GM21360 (cell line): ENCODE measurements around the gene BCAS4.

ENCODE experiments used
- ATAC-seq: cut with Tn5 transposase; IDR thresholded peaks from one replicate; pipeline ENCODE4 v1.9.1; 2021; ENCODE audit warnings: mild to moderate bottlenecking, moderate library complexity; ENCODE audit not compliant: unreplicated experiment

Gene BCAS4

DNA sequence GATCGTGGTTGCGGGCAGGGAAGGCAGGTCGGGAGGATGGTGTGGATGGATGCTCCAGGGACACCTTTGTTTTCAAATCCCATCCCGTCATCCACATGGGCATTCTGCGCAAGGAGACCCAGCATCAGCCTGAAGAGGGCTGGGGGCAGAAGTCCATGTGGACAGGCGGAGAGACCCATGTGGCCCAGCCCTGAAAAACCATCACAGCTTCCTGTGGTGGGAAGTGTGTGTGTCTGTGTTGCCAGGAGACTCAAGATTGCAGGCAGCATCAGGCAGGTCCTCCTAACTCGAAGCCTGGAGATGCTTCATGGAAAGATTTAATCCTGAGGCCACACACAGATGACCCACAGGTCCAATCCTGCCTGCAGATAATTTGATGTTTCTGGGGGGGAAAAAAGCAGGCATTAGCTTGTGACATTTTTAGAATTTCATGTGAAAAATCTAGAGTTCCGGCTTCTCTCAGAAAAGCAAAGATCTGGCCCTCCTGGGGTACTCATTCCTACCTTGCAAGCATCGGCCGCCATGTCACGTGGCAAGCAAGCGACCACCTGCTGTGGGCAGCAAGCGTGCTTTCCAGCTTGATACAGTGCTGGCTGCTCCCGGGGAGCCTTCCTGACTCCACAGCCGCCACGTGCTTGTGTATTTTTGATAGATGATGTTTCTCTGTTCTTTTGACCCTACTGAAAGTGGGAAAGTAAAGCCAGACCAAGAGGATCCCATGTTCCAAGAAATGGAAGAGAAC lies 25.8 kb downstream of the BCAS4 start:
- ATAC-seq = no peak

DNA sequence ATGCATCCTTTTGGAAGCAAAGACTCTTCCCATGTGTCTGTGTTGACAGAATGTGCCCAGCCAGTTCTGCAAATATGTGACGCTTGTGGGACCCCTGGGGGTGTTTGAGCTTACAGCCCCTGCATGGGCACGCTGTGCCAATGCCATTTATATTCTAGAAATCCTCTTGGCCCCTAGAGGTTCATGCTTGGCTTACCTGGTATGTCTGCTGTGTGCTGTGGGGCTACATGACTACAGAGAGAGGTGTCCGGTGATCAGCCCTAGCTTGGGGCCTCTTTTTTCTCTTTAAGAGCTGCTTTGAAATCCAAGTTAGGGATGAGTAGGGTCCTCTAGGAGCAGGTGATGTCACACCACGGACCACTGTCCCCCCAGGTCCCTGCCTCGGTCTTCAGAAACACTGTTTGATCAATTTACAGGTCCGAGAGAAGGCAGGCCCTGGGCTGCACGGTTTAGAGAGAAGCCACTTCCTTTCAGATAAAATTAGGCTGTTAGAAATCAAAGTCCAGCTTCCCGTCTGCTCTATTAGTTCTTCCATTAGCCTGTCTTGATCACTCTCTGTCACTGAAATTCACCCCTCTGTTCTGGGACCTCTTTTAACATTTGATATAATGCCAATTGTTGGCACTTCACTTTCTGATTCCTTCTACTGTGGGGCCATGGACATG lies 26.5 kb downstream of the BCAS4 start:
- no peak for ATAC-seq

DNA sequence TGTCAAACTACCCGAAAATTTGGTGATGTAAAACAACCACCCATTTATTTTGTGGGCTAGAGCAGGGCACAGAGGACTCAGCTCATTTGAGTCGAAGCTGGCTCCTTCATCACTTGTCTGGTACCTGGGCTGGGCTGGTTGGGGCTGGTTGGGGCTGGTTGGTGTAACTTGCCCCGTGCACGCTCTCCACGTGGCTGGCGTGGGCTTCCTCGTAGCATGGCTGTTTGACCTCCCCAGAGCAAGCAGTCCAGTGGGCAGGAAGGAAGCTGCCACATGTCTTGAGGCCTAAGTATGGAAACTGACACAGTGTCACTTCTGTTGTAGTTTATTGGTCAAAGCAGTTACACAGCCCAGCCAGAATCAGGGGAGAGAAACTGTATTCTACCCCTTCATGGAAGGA lies 27.1 kb downstream of the BCAS4 start:
- no peak for ATAC-seq

DNA sequence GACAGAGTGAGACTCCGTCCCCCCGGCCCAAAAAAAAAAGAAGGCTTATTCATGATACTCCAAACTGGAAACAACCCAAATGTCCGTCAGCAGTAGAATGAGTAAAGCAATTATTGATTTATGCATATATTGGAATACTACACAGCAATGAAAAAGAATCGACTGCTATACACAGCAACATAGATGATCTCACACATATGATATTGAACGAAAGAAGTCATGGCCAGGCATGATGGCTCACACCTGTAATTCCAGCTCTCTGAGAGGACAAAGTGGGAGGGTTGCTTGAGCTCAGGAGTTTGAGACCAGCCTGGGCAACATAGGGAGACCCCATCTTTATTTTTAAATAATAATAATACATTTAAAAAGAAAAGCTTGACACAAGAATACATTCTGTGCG lies 28.5 kb downstream of the BCAS4 start:
- ATAC-seq = no peak

DNA sequence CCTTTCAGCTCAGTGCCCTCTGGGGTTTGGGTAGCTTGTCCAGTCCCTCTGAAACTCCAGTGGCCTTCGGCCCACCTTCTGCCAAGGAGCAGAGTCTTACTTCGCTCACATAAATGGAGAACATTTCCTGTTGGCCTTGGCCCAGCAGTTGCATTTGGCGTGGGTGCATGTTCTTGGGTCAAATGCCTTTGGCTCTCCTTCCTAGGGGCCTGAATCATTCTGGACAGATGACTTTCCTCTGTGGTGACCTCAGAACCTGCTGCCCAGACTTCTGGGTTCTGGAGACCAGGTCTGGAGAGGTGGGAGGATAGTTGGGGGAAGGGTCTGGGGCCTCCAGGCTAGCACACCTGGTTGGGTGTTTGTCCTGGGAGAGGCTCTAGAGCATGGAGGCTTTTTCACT lies 29.3 kb downstream of the BCAS4 start:
- ATAC-seq = no peak

DNA sequence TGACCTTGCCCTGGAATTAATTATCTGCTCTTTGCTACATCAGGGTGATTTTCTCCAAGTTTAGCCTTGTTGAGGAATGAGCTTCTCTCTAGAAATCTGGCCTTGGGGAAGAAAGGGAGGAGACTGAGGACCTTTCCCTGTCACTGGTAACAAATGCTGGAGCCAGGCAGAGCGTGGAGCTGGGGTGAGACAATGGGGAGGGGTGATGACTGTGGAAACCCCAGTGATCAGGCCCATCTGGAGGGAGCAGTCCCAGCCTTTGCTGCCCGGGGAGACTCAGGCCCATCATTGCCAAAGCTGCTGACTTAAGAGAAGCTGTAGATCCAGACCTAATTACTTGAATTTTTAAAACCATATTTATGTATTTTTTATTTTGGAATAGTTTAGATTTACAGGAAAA lies 31.3 kb downstream of the BCAS4 start:
- ATAC-seq = no peak

DNA sequence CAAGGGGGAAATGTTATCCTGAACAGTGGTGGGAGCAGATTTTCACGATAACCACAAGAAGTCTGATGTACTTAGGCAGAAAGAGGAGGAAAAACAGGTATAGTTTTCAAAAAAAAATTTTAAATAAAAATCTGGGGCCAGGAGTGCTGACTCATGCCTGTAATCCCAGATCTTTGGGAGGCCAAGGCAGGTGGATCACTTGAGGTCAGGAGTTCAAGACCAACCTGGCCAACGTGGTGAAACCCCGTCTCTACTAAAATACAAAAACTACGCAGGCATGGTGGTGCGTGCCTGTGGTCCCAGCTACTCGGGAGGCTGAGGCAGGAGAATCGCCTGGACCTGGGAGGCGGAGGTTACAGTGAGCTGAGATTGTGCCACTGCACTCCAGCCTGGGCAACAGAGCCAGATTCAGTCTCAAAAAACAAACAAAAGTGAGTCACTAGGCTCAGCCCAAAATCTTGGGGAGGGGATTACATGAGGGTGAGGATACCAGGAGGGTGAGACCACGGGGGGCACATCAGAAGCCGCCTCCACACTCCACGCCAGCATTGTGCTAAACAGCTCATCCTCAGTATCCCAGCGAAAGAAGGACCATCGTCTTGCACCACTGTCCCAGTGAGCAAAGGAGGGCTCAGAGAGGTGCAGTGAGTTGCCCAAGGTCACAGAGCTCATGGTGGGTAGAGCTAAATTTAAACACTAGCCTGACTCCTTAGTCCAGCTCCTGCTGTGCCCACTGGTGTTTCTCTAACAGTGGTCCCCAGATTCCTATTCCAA lies 33.7 kb downstream of the BCAS4 start:
- ATAC-seq = no peak

DNA sequence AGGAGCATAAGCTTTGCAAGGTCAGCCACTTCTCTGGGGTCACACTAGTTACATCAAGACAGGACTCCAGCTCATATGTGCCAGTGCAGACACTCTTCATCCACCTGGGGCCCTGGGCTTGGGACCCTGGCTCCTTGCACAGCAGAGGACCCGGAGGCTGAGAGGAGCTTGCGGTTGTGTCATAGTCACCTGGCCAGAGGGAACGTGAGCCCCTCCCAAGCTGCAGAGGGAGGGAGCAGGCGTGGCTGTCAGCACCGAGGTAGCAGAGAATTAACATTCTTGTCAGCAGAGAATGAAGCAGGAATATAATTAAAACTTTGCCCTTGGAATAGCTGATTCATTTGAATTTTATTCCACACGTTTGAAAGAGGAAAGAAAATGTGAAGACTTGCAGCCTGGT lies 36.8 kb downstream of the BCAS4 start:
- no peak for ATAC-seq

DNA sequence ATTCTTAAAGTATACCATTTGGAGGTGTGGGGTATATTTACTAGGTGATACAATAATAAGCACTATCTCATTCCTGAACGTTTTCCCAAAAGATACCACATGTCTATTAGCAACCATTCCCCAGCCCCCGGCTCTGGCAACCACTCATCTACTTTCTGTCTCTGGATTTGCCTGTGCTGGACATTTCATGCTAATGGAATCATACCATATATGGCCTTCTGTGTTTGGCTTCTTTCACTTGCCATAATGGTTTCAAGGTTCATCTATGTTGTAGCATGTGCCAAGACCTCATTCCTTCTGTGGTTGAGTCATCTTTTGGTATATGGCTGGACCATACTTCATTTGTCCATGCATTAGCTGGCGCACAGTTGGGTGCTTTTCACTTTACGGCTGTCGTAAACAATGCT lies 39.7 kb downstream of the BCAS4 start:
- ATAC-seq = no peak

DNA sequence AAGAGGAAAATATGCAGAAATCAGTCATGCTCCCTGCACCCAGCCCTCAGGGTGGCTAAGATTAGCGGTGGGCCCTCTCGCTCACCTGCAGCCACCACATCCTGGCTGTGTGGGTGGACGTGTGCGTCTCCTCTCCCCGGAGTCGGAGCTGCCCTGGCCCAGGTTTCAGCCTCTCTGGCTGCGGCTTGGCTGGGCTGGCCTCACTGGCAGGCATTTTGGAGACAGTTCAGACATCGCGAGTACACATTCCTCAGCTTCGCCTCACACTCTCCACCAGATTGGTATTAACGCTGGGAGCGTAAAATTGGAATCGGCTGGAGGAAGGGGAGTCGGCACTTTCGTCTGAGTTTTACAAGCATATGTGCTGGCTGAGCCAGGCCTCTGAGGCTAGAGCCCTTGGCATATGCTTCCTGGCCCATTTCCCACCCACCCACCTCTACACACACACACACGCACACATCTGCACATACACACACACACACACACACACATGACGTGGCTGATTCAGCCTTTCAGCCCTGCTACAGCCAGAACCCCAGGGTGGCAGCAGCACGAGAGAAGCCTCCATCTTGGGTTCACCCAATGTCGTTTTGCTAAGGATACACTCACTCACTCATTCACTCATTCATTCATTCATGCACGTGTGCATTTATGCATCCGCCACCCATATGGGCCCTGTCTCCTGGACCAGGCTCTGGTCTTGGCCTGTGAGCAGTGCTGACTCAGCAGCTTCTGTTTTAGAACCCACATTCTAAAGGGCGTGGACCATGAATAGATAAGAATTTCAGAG lies 42.9 kb downstream of the BCAS4 start:
- no peak for ATAC-seq

DNA sequence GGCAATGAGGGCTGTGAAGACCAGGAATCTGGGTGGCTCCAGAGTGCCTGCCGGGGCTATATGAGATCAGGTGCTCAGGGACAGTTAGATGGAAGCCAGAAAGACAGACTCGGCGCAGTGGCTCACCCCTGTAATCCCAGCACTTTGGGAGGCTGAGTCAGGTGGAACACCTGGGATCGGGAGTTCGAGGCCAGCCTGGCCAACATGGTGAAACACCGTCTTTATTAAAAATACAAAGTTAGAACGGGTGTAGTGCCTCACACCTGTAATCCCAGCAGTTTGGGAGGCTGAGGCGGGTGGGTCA lies 43.4 kb downstream of the BCAS4 start:
- no peak for ATAC-seq

DNA sequence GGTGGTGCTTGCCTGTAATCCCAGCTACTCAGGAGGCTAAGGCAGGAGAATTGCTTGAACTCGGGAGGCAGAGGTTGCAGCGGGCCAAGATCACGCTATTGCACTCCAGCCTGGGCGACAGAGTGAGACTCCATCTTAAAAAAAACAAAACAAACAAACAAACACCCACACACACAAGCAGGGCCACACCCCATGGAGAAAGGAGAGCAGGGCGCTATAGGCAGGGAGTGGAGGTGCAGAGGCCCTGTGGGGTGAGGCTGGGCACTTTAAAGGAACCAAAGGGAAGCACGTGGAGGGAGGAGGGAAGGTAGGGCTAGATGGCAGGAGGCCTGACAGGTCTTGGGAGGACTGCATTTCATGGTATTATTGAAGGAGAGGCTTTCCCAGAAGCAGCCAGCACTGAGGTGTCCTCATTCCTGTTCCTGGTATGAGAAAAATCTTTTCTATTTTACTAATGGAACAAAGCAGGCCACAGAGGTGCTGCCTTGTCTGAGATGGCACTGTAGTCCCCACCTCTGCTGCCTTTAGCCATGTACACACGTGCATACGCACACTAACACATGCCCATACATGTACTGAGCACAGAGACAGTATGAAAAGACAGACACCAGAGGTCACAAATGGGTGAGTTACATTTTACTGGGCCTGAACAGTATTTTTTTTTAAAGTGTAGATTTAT lies 44.0 kb downstream of the BCAS4 start:
- ATAC-seq = no peak

DNA sequence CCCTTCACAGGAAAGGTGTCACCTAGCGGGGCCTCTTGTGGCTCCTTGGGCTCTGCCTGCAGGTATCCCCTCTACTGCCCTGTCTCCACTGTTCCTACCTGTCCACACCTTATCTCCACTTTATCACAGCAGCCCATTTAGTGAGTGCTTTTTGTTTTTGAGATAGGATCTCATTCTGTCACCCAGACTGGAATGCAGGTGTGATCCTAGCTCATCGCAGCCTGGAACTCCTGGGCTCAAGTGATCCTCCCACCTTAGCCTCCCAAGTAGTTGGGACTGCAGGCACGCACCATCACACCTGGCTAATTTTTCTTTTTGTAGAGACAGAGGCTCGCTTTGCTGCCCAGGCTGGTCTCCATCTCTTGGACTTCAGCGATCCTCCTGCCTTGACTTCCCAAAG lies 48.0 kb downstream of the BCAS4 start:
- ATAC-seq = no peak

DNA sequence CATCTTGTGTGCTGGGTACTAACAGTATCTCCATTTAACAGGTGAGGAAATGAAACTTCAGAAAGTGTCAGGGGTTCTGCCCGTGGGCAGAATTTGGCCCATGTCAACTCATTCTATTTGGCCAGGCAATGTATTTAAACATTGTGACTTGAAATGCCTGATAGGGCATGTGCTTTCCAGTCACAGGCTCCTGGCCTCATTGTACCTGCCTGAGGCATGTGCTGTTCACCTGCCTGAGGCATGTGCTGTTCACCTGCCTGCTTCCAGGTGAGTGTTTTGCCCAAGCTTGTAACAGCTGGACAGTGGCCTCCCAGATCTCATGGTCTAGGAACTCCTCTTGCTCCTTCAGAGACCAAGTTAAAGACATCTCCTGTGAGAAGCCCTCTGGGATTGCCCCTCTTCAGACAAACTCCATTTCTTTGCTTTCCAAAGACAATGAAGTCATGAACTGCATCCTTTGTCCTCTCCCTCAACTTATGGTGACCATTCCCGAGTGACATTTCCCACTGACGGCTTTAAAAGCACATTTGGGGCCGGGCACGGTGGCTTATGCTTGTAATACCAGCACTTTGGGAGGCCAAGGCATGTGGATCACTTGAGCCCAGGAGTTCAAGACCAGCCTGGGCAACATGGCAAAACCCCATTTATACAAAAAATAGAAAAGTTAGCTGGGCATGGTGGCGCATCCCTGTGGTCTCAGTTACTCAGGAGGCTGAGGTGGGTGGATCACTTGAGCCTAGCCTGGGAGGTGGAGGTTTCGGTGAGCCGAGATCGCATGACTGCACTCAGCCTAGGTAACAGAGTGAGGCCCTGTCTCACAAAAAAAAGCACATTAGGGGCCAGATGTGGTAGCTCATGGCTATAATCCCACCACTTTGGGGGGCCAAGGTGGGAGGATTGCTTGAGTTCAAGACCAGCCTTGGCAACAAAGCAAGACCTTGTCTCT lies 48.7 kb downstream of the BCAS4 start:
- ATAC-seq = no peak

DNA sequence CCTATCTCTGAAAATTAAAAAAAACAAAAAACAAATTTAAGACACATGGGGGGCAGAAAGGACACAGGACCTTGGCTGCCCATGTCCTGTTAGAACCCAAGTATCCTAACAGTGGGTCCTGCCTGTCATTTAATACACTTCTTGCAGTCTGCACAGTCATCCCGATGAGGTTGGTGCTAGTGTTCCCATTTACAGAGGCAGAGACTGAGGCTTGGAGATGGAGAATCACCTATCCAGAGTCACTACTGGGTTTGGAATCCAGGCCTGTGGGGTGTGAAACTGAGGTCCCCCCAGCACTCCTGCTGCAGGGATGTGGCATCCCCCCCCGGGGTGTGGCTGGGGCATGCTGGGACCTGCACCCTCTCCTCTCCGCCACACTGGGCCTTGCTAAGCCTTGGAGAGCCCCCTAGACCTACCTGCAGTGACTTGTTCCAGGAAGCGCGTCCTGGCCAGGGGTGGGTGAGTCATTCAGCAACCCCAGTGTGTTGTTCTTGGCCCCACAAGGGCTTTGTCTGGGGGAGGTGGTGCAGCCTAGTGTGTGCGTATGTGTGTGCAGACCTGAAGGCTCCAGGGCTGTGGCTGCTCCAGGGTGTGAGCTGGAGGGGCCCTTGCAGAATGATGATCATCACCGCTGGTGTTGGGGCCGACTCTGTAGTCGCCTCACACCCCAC lies 49.7 kb downstream of the BCAS4 start:
- peak; percentile 87 for ATAC-seq

DNA sequence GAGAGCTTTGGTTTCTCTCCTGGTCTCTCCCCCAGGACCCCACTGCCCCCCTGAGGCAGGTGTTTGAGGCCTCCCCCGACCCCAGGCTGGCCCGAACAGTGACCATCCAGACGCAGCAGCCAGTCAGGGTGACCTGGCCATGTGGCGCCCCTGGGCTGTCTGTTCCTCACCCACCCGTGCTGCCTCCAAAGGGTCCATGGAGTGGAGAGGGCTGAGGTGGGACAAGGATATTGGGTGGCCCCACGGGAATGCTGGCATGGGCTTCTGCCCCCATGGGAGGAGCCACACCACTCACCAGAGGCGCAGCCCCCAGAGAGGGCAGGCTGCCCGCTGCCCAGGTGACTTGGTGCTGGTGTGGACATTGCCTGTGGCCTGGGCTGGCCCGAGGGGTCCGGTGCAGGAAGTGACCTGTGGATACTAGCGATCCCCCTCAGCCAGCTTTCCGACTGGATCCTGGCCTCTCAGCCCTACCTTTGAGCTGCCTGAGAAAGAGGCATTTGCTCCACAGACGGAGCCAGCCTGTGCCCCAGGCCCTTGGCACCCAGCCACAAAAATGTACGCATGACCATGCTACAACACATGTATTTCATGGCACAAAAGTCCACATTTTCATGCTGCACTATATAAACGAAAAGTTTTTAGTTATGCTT lies 50.8 kb downstream of the BCAS4 start:
- ATAC-seq = no peak

DNA sequence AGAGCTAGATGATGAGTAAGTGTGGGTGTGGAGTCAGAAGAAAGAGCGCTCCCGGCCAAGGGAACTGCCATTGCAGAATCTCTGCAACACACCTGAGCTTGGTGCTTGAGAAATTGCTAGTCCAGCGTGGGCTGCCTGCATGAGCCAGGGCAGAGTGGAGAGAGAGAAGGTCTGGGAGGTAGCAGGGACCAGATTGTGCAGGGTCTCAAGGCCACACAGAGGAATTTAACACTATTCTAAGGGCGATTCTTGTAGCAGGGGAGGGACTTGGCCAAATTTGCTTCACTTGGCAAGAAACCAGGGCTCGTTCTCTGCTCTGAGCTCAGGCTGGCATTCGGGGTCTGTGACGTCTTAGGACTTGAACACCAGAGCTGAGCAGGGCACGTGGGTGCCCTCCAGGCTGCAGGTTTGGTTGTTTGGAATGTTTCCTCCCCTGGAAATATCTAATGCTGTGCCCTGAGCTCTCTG lies 53.5 kb downstream of the BCAS4 start:
- no peak for ATAC-seq

DNA sequence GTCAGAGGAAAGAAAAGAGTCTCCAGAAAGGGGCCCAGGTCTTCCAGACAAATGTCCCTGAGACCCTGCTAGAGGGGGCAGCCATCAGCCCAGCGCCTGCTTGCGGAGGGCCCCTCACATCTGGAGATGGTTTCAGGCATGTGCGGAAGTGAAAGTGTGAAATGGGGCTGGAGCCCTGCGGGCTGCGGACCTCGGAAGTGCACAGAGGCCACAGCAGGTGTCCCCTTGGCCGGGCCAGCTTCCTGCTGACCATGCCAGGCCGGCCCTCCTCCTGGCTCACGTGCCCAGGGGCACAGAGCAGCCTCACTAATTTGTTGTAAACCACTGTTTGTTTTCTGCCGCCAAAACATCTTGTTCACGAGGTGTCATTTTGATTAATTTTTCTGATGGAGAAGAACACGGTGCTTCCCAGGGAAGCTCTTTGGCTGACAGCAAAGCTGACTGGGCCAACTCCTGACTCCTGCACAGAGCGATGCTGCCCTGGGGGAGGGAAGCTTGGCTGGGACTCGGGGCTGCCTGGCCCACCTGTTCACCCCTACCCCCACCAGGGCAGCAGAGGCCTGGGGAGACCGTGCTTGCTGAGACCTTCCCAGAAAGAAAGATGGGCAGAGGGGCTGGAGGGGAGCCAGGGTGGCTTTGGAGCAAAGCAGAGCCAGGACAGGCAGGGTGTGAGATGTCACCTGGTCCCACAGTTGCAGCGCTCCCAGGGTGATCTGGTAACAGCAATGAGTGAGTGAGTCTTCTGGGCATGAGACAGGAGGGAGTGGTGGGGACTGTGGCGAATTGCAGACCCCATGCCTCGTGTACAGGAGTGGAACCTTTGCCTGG lies 54.2 kb downstream of the BCAS4 start:
- no peak for ATAC-seq
